PFSK-1 (cell line): Measurements from ENCODE around the gene SCARB1.

Experiments used
- FOXP2 ChIP-seq: optimal IDR thresholded peaks from 2 replicates; pipeline ENCODE3; 2011; ENCODE audit warnings: borderline replicate concordance, control low read depth, inconsistent platforms; ENCODE audit not compliant: insufficient read depth; ENCODE audit errors: extremely low read length, extremely low read depth
- POLR2AphosphoS5 ChIP-seq: IDR thresholded peaks from 2 replicates; pipeline ENCODE4 v1.6.1; 2012; ENCODE audit warnings: low read depth, mild to moderate bottlenecking, control low read depth, low read length, moderate library complexity
- REST ChIP-seq, 2 experiments: IDR thresholded peaks; 2 replicates each; pipeline versions ENCODE4 v1.6.1 to v1.8.0; 2011 to 2012; ENCODE audit warnings: low read depth in 2 of 2, low read length in 2 of 2, control low read depth in 1 of 2, inconsistent platforms in 1 of 2, mild to moderate bottlenecking in 1 of 2, moderate library complexity in 1 of 2; ENCODE audit not compliant: insufficient read depth in 1 of 2
- SIN3A ChIP-seq: IDR thresholded peaks from 2 replicates; pipeline ENCODE4 v1.6.1; 2012; ENCODE audit warnings: mild to moderate bottlenecking, low read length, moderate library complexity, borderline replicate concordance; ENCODE audit not compliant: insufficient read depth
- TAF1 ChIP-seq: IDR thresholded peaks from 2 replicates; pipeline ENCODE4 v1.6.1; 2012; ENCODE audit warnings: low read length, control low read depth, borderline replicate concordance; ENCODE audit not compliant: insufficient read depth

- TF ChIP-seq POLR2AphosphoS5: no peak
- no peak for TF ChIP-seq REST (IDR thresholded peaks at IDR 0.05; ENCODE audit: insufficient read depth in 1 of 2, low read depth in 2 of 2, low read length in 2 of 2)
- no peak for TF ChIP-seq TAF1
- no peak for TF ChIP-seq FOXP2
- TF ChIP-seq SIN3A: no peak
Measured at GRCh38 chr12:124764870-124765580, 98.6 kb downstream of the SCARB1 start.
